AG04449 (cell line): ENCODE data around the gene C6orf132.

Source experiments
- CTCF ChIA-PET: fragments of 350-600 bp; formaldehyde crosslinking; extraction: SDS; loops from one replicate; lab custom pipeline; 2021; ENCODE audit warnings: antibody characterized with exemption; lab: Yijun Ruan, JAX
- POLR2A ChIA-PET: fragments of 400-600, 350-600 bp; formaldehyde crosslinking; extraction: SDS; loops from one replicate; lab custom pipeline; 2020; ENCODE audit warnings: antibody characterized with exemption, inconsistent platforms; lab: Yijun Ruan, JAX
- DNase-seq: peaks from one replicate; pipeline ENCODE4 v3.0.0-alpha.2; 2010; ENCODE audit warnings: low read depth, low spot score
- H3K4me3 ChIP-seq: 2 replicates; pipeline ENCODE4 v1.5.1; 2011; ENCODE audit warnings: low read depth, mild to moderate bottlenecking, control low read depth, low read length
- CTCF ChIP-seq: IDR thresholded peaks from one replicate; pipeline ENCODE4 v1.5.1; 2011; ENCODE audit warnings: mild to moderate bottlenecking, moderate library complexity, low read length, control low read depth, inconsistent platforms; ENCODE audit not compliant: insufficient read depth; ENCODE audit errors: missing control alignments

Gene C6orf132

DNA sequence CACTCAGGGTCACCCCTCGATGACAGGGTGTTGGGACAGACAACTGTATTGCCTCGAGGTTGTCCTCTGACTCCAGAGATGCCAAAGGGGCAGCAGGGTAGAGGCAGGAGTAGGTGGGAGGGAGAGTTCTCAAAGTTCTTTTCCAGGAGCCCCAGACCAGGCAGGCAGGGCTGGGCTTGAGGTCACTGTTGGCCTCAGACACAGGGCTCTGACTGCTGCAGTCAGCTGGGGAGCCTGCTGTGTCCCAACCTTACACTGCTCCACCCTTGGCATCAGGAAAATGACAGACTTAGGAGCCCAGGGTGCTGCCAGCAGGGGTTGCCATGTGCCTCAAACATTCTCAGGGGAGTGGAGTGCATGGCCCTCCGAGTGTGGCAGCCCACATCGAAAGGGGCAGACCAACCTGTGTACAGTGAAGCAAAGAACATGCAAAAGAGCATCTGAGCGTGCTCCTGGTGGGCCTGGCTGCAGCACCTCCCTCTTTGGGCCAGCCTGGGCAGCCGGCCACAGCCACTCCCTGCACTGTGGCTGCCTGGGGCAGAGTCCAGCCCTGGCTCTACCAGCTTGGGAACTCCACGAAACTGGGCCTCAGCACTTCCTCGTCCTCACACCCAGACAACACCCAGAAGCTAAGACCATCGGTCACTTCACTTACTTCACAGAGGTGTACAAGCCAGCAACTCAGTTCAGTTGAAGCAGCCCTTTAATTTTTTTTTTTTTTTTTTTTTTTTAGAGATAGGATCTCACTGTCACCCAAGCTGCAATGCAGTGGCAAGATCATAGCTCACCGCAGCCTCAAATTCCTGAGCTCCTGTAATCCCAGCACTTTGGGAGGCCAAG, 24.0 kb downstream of the C6orf132 start:
- DNase-seq: no peak
- no peak for TF ChIP-seq CTCF
- ChIA-PET CTCF (interaction anchor here (1.1 to 6.7 kb wide), 3 partner anchors 13 to 96 kb away, joined by 3 to 52 read pairs (median 4); no protein-coding TSS in a partner anchor), POLR2A (interaction anchor here (0.6 kb wide), 1 partner anchor 445 kb away, joined by 4 read pairs; the partner anchor contains the start of gene UBR2)
- H3K4me3 ChIP-seq: no peak overlapping the region

- ChIA-PET CTCF (interaction anchor here (1.1 to 6.7 kb wide), 3 partner anchors 12 to 97 kb away, joined by 3 to 52 read pairs (median 4); no protein-coding TSS in a partner anchor), POLR2A (interaction anchor here (0.6 kb wide), 1 partner anchor 446 kb away, joined by 4 read pairs; the partner anchor contains the start of gene UBR2)
- DNase-seq: no peak
- no peak overlapping the region for H3K4me3 ChIP-seq
- no peak for TF ChIP-seq CTCF
Observed at GRCh38 chr6:42117843-42118161, 24.6 kb downstream of the C6orf132 start.

- CTCF ChIA-PET: interaction anchor here (1.2 to 6.7 kb wide), 3 partner anchors 8 to 100 kb away, joined by 3 to 52 read pairs (median 4); no protein-coding TSS in a partner anchor
- POLR2A ChIA-PET: no interaction called here
- DNase-seq: no peak
Observed at GRCh38 chr6:42113936-42114636, 28.3 kb downstream of the C6orf132 start.

GRCh38 chr6:42112351-42112750, 30.1 kb downstream of the C6orf132 start:
- CTCF ChIA-PET: interaction anchor here (1.1 to 2.6 kb wide), 3 partner anchors 9 to 102 kb away, joined by 4 to 18 read pairs (median 5); no protein-coding TSS in a partner anchor
- POLR2A ChIA-PET: no interaction called here
- no peak overlapping the region for H3K4me3 ChIP-seq
- no peak for DNase-seq
- no peak for TF ChIP-seq CTCF

More at GRCh38 chr6:42113936-42114636, 28.3 kb downstream of the C6orf132 start:
- no peak overlapping the region for H3K4me3 ChIP-seq
- TF ChIP-seq CTCF: no peak

- CTCF ChIA-PET: interaction anchor here (1.3 to 2.6 kb wide), 2 partner anchors 7 to 23 kb away, joined by 3 to 18 read pairs; no protein-coding TSS in a partner anchor
- no peak for DNase-seq
- no peak for TF ChIP-seq CTCF
- H3K4me3 ChIP-seq: no peak overlapping the region
- POLR2A ChIA-PET: no interaction called here
Observed at GRCh38 chr6:42110683-42111082, 31.7 kb downstream of the C6orf132 start.
